HepG2 (cell line): ENCODE results near the gene EGR1. TPM values are rescaled to one million over a fixed set of nuclear protein-coding genes. Genes with fewer than 3 reads are reported as not detected.
A peak's percentile ranks its signal among the peaks of the same experiment; 100 is the strongest.

ENCODE experiments used
- ATAC-seq: fragments of 200-7000 bp; cut with Tn5 transposase; 3 replicates; pipeline ENCODE4 v1.9.1; 2020; ENCODE audit warnings: mild to moderate bottlenecking, moderate library complexity
- BruUV-seq: library from RNA; stranded (reverse); fragments of 400-500 nt; replicated peaks from 2 replicates; lab custom pipeline; 2021; lab: Mats Ljungman, UMichigan
- CTCF ChIA-PET: fragments of 300-600 bp; formaldehyde crosslinking; extraction: SDS; loops from one replicate; lab custom pipeline; 2021; ENCODE audit warnings: low total read pairs, inconsistent platforms, low intra/inter-chr PET ratio; lab: Yijun Ruan, JAX
- POLR2A ChIA-PET: fragments of 350-600 bp; sonication (Branson Sonifier 250); formaldehyde crosslinking; loops from one replicate; lab custom pipeline; 2020; ENCODE audit warnings: antibody characterized with exemption, inconsistent platforms; lab: Yijun Ruan, JAX
- DNase-seq: peaks from one replicate; pipeline ENCODE4 v3.0.0-alpha.2; 2015; ENCODE audit warnings: low spot score
- FAIRE-seq: peaks from 3 replicates; lab custom pipeline; 2011; peaks lifted over from hg19 to GRCh38; lab: Jason Lieb, UNC
- H2AFZ ChIP-seq: one replicate; pipeline ENCODE4 v1.6.1; 2011; ENCODE audit warnings: low read length, inconsistent platforms
- H3K27ac ChIP-seq: fragments of 300-600 bp; 3 replicates; pipeline ENCODE4 v1.8.0; 2011; ENCODE audit warnings: mixed run types, mild to moderate bottlenecking, mixed read lengths, low read length, inconsistent platforms; ENCODE audit not compliant: insufficient read depth; ENCODE audit errors: extremely low read length
- H3K27me3 ChIP-seq, 2 experiments: fragments of 200-600 bp in 1 of 2; 2 replicates in 1 of 2; 3 replicates in 1 of 2; pipeline versions ENCODE4 v1.6.0 to v1.8.0; 2011; ENCODE audit warnings: low read length in 2 of 2, mild to moderate bottlenecking in 2 of 2, moderate library complexity in 2 of 2, inconsistent platforms in 1 of 2; ENCODE audit not compliant: insufficient read depth in 2 of 2, control insufficient read depth in 1 of 2
- H3K36me3 ChIP-seq, 2 experiments: fragments of 200-600 bp in 1 of 2; replicated peaks in 1 of 2; 2 replicates in 1 of 2; 3 replicates in 1 of 2; pipeline versions ENCODE4 v1.5.1 to v1.8.0; 2011; ENCODE audit warnings: low read length in 2 of 2, inconsistent platforms in 1 of 2; ENCODE audit not compliant: insufficient read depth in 2 of 2, control insufficient read depth in 1 of 2
- H3K4me1 ChIP-seq: 2 replicates; pipeline ENCODE4 v1.5.1; 2012; ENCODE audit warnings: low read length, inconsistent platforms; ENCODE audit not compliant: insufficient read depth
- H3K4me2 ChIP-seq: 2 replicates; pipeline ENCODE4 v1.6.0; 2011; ENCODE audit warnings: low read depth, low read length, inconsistent platforms
- H3K4me3 ChIP-seq, 3 experiments: fragments of 200-600 bp in 1 of 3; sonication (generic), shearing (Covaris generic) in 1 of 3; replicated peaks in 1 of 3; 2 replicates each; pipeline ENCODE4 v1.5.1; 2011 to 2016; ENCODE audit warnings: low read length in 3 of 3, inconsistent platforms in 2 of 3, low read depth in 2 of 3, mild to moderate bottlenecking in 2 of 3, control low read depth in 1 of 3, mixed read lengths in 1 of 3; ENCODE audit not compliant: insufficient read depth in 1 of 3
- H3K79me2 ChIP-seq: one replicate; pipeline ENCODE4 v1.6.1; 2011; ENCODE audit warnings: low read length, inconsistent platforms; ENCODE audit not compliant: insufficient read depth
- H3K9ac ChIP-seq: 2 replicates; pipeline ENCODE4 v1.6.0; 2011; ENCODE audit warnings: mild to moderate bottlenecking, low read depth, low read length, inconsistent platforms; ENCODE audit not compliant: insufficient read depth
- H3K9me3 ChIP-seq: 2 replicates; pipeline ENCODE4 v1.5.1; 2012; ENCODE audit warnings: mild to moderate bottlenecking, low read length
- H4K20me1 ChIP-seq: 2 replicates; pipeline ENCODE4 v1.6.0; 2011; ENCODE audit warnings: inconsistent platforms, mild to moderate bottlenecking, low read length, moderate library complexity; ENCODE audit not compliant: insufficient read depth
- BHLHE40 ChIP-seq: IDR thresholded peaks from 2 replicates; pipeline ENCODE4 v1.6.1; 2011; ENCODE audit warnings: low read length, improper control_type of control experiment
- FOXA3 ChIP-seq: IDR thresholded peaks from 2 replicates; pipeline ENCODE4 v1.6.1; 2016; ENCODE audit warnings: missing genetic modification reagents, missing compliant biosample characterization
- LCORL ChIP-seq, 2 experiments: fragments of 450-650 bp in 1 of 2; sonication (generic) in 1 of 2; formaldehyde crosslinking in 1 of 2; IDR thresholded peaks; 2 replicates each; pipeline versions ENCODE4 v1.5.0 to v1.6.1; 2017 to 2020; ENCODE audit warnings: antibody characterized with exemption in 1 of 2, missing genetic modification reagents in 1 of 2
- MYC ChIP-seq: sonication (generic); formaldehyde crosslinking; IDR thresholded peaks from 2 replicates; pipeline ENCODE4 v1.9.0; 2021; ENCODE audit warnings: missing genetic modification reagents, borderline replicate concordance
- PHF5A ChIP-seq: IDR thresholded peaks from one replicate; pipeline ENCODE4 v1.6.1; 2018; ENCODE audit warnings: low read depth, missing genetic modification reagents; ENCODE audit not compliant: unreplicated experiment
- SALL2 ChIP-seq: sonication (generic); formaldehyde crosslinking; IDR thresholded peaks from 2 replicates; pipeline ENCODE4 v1.8.1; 2023; ENCODE audit warnings: mild to moderate bottlenecking, missing genetic modification reagents, inconsistent platforms
- ZFP90 ChIP-seq: sonication (generic); formaldehyde crosslinking; IDR thresholded peaks from 2 replicates; pipeline ENCODE4 v1.8.0; 2022; ENCODE audit warnings: missing genetic modification reagents, mild to moderate bottlenecking, inconsistent platforms, borderline replicate concordance
- ZNF512B ChIP-seq: sonication (generic); formaldehyde crosslinking; IDR thresholded peaks from 2 replicates; pipeline ENCODE4 v1.5.1; 2020; ENCODE audit warnings: missing genetic modification reagents, mild to moderate bottlenecking, borderline replicate concordance
- ZNF639 ChIP-seq: conservative IDR thresholded peaks from 2 replicates; pipeline ENCODE4 v1.6.1; 2018; ENCODE audit warnings: missing genetic modification reagents
- ZNF670 ChIP-seq: sonication (generic); formaldehyde crosslinking; IDR thresholded peaks from 2 replicates; pipeline ENCODE4 v1.8.0; 2022; ENCODE audit warnings: mild to moderate bottlenecking, missing genetic modification reagents, borderline replicate concordance
- ZNF891 ChIP-seq: sonication (generic); formaldehyde crosslinking; IDR thresholded peaks from 2 replicates; pipeline ENCODE4 v1.5.0; 2020; ENCODE audit warnings: mild to moderate bottlenecking, missing genetic modification reagents
- WGBS: methylation state at CpG from one replicate; pipeline ENCODE4 v1.1.6; 2017; ENCODE audit warnings: low lambda C conversion rate; 5-methylcytosine and 5-hydroxymethylcytosine counted together
- in situ Hi-C: cut with HindIII; loops from 2 replicates; pipeline ENCODE4 v1.10.0; 2017; ENCODE audit warnings: low pct_unique_long_range_greater_than_20kb; ENCODE audit not compliant: extremely low pct_ligation_motif_present
- intact Hi-C: fragments of 100-400 bp; cut with micrococcal nuclease; formaldehyde crosslinking; loops from one replicate; pipeline ENCODE4 v1.10.0; 2022; ENCODE audit not compliant: unreplicated experiment
- polyA plus RNA-seq, 8 experiments: library from polyadenylated mRNA; depleted of rRNA in 3 of 8; stranded (reverse) in 7 of 8; unstranded in 1 of 8; fragments of >200 nt; fragmentation: Illumina TruSeq in 4 of 8; extraction: Trizol in 4 of 8; gene quantifications; 2 replicates each; pipeline versions ENCODE4 v1.2.1 to v1.2.3, GENCODE V29; 2011 to 2016; ENCODE audit warnings: low read depth in 4 of 8, missing spikeins in 1 of 8, mixed read lengths in 1 of 8; ENCODE audit not compliant: insufficient read depth in 1 of 8
- total RNA-seq, 5 experiments: library from RNA; depleted of rRNA; stranded (reverse); fragments of >200 nt; fragmentation: Illumina TruSeq; extraction: Trizol; gene quantifications; 2 replicates each; pipeline ENCODE4 v1.2.3, GENCODE V29; 2016; ENCODE audit warnings: low read depth in 1 of 5

The EGR1 gene
- total and polyA plus RNA-seq, 2 of the 13 experiments (the other 11 are each of a cell fraction or from before 2014, with no cell fraction given), result 4.1 to 4.5 TPM

GRCh38 chr5:138490648-138491283, 25.5 kb downstream of the EGR1 start:
- DNase-seq, result no peak
- Histone ChIP-seq H4K20me1 (no peaks in the 10 kb centered on the region), H3K27ac (no peak overlapping the region), H3K27me3 (peaks cover 4 to 35% of the 10 kb centered on the region in 2 experiments; a peak in 4 of 5 replicates), H3K79me2 (no peaks in the 10 kb centered on the region), H3K4me1 (peaks cover 53% of the 10 kb centered on the region), H3K36me3 (no peaks in the 10 kb centered on the region), H3K9ac (no peak overlapping the region), H3K9me3 (no peaks in the 10 kb centered on the region), H3K4me3 (peak overlapping the region in 1 of 3 experiments; percentile 82; a peak in 1 of 6 replicates), H2AFZ (no peak overlapping the region), H3K4me2 (peak overlapping the region; percentile 92; the same call in 1 of the 2 replicates)
- in situ Hi-C loops, result no loop called here
- ChIA-PET CTCF (no interaction called here), POLR2A (interaction anchor here (1.3 kb wide), 1 partner anchor 24 kb away, joined by 5 read pairs; no protein-coding TSS in a partner anchor)
- BruUV-seq, result no TSS peak
- ATAC-seq, result no peak
- intact Hi-C loops, result no loop called here
- 24% methylated on average over 11 of the region's 12 CpGs for WGBS
- FAIRE-seq, result no peak
- TF ChIP-seq FOXA3 (CRISPR knock-in tag), result no peak
- no peak for TF ChIP-seq SALL2 (CRISPR knock-in tag)
- TF ChIP-seq BHLHE40, result no peak
- TF ChIP-seq ZFP90 (CRISPR knock-in tag), result 0 out of 2 replicates have a peak, but pooled peaks have one; percentile 8
- 0 out of 2 replicates have a peak, but pooled peaks have one; percentile 33 for TF ChIP-seq MYC (CRISPR knock-in tag)
- TF ChIP-seq ZNF891 (CRISPR knock-in tag), result 0 out of 2 replicates have a peak, but pooled peaks have one; percentile 7
- TF ChIP-seq ZNF512B (CRISPR knock-in tag), result 0 out of 2 replicates have a peak, but pooled peaks have one; percentile 25
- TF ChIP-seq PHF5A (CRISPR knock-in tag), result no peak
- no peak for TF ChIP-seq ZNF639 (CRISPR knock-in tag)
- TF ChIP-seq LCORL (IDR thresholded peaks at IDR 0.05), result no peak
- no peak for TF ChIP-seq LCORL (CRISPR knock-in tag; IDR thresholded peaks at IDR 0.05)
- TF ChIP-seq ZNF670 (CRISPR knock-in tag), result no peak
